GM19395 (cell line): ENCODE results near the gene PIP4K2A.
A peak's percentile ranks its signal among the peaks of the same experiment; 100 is the strongest.
"Not testable (repeated sequence)": the region's sequence is repeated elsewhere in the genome, so short reads cannot be mapped to it uniquely, and the experiment has no call there.

Experiments used
- ATAC-seq: cut with Tn5 transposase; IDR thresholded peaks from one replicate; pipeline ENCODE4 v1.9.1; 2021; ENCODE audit warnings: mild to moderate bottlenecking, moderate library complexity; ENCODE audit not compliant: unreplicated experiment

Gene PIP4K2A

GRCh38 chr10:22697800-22698199 lies 16.6 kb downstream of the PIP4K2A start:
- no peak for ATAC-seq

DNA sequence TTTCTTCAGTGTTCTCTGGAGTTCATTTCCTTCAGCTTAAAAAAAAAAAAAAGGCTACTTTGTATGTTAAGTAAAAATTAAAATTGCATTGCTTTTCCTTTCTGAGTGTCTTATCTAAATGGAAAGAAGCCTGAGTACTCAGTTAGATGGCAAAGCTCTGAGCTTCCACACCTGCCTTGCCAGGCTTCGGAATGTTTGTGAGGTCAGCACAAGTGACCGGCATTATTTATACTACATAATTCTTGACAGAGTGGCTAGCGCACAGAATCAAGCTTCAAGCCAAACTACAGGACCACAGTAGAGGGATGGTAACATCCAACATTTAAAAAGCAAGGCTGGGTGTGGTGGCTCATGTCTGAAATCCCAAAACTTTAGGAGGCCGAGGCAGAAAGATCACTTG lies 17.3 kb downstream of the PIP4K2A start:
- ATAC-seq = no peak

GRCh38 chr10:22693860-22694259 lies 20.5 kb downstream of the PIP4K2A start:
- ATAC-seq = no peak

DNA sequence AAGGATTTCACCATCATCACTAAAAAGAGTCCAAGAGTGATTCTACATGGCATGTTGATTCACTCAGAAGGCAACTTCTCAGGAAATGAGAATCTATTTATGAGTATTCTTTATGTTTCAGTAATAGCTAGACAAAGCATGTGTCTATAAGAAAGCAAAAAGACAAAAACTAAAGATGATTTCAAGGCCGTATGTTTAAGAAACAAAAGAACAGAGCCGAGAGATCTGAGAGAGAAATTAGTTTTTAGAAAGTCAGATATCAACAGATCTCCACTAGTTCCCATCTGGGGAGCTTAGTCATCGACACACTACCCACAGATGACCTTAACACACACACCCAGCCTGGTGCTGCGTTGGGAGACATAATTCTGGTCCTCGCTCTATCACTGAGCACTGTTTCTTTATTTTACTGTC lies 21.0 kb downstream of the PIP4K2A start:
- peak; percentile 53 for ATAC-seq

- ATAC-seq = not testable (repeated sequence)
Observed at GRCh38 chr10:22692119-22692518, 22.3 kb downstream of the PIP4K2A start.

DNA sequence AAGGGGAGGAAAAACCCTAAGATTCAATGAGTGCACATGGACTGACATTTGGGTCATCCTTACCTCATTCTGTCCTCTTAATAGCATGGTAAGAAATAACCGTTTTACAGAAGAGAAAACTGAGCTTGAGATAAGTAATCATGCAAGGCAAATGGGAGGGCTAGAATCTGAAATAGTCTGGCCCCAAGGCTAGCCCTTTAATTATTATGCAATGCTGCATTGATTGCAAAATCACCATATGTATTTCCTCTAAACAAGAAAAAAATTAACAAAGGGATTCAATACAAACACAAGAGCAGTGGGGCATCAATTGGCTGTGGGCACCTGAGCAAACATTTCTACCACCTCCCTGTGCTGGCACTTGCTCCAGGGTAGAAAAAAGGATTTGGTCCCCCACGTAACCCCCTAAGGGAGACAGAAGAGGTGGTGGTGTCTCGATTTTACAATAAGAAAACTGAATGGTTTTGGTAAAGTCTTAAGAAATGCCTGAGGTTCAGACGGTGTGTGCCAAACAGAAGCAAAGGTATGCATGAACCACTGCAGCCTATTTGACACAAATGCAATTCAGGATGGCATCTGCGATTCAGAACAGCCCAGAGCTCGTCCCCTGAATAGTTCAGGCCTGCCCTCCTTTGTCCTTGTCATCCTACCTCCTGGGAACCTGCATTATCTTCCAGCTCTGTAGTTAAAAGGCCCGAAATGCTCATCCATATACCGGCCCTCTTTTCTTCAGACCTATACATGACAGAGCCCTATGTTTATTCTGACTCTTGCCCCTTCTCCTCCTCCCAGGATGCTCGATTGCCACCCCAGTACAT lies 23.6 kb downstream of the PIP4K2A start:
- ATAC-seq = no peak

DNA sequence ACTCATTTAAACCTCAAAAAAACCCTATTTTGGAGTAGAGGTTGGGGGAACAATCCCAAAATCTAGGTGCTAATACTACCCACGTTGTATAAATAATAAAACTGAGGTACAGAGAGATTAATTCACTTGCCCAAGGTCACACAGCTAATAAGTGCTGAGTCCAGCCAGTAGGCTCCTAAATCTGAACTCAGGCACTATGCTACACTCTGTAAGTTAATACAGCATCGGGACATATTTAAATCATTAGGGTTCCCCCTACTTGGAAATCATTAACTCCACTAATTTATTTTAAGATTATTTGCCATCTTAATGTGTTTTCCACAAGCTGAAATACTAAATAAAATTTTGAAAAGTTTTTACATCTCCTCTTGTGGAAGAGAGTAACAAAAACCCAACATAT lies 24.2 kb downstream of the PIP4K2A start:
- ATAC-seq = no peak

DNA sequence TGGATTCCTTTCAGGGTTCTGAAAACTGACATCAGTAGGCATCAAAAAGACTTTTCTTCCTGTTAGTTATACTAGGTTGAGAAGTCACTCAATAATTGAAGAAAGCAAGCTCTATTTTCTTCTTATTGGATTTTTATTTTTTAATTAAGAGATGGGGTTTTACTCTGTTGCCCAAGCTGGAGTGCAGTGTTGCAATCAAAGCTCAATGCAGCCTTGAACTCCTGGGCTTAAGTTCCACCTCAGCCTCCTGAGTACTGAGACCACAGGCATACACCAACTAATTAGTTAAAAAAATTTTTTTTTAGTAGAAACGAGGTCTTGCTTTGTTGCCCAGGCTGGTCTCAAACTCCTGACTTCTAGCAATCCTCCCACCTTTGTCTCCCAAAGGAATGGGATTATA lies 28.0 kb downstream of the PIP4K2A start:
- no peak for ATAC-seq

- no peak for ATAC-seq
Observed at GRCh38 chr10:22685926-22686325, 28.5 kb downstream of the PIP4K2A start.

GRCh38 chr10:22684699-22685098 lies 29.7 kb downstream of the PIP4K2A start:
- no peak for ATAC-seq

DNA sequence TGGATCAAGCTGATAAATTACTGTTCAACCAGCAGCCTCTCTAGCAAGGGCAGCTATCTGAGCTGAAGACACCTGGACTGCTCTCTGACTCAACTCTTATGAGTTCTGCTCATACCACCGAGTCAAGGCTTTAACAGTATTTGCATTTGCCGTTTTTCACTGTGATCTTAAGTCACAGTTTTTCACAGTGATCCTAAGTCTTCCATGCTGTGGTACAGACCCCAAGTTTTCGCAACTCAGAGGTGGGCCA lies 31.3 kb downstream of the PIP4K2A start:
- ATAC-seq = peak; percentile 70

GRCh38 chr10:22682237-22683139 lies 31.9 kb downstream of the PIP4K2A start:
- ATAC-seq = peak; percentile 35

- no peak for ATAC-seq
Observed at GRCh38 chr10:22681783-22682183, 32.6 kb downstream of the PIP4K2A start.

GRCh38 chr10:22681301-22681700 lies 33.1 kb downstream of the PIP4K2A start:
- ATAC-seq = no peak

- ATAC-seq = no peak
Observed at GRCh38 chr10:22679608-22680007, 34.8 kb downstream of the PIP4K2A start.

DNA sequence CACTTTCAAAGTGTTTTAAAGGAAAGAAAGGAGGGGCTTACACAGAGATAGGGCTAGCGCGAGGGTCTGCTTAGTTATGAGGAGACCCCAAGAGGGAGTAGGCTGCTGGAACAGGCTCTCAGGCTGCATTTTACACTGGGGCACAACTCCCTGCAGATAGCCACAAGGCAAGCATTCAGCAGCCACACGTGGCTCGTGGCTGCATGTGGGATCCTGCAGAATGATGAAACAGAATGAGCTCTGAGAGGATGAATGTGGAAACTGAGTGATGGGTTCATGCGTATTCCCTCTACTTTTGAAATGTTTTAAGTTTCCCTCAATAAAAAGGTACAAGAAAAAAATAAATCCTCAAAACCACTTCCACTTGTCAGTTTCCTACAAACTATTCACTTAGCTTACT lies 37.0 kb downstream of the PIP4K2A start:
- no peak for ATAC-seq

DNA sequence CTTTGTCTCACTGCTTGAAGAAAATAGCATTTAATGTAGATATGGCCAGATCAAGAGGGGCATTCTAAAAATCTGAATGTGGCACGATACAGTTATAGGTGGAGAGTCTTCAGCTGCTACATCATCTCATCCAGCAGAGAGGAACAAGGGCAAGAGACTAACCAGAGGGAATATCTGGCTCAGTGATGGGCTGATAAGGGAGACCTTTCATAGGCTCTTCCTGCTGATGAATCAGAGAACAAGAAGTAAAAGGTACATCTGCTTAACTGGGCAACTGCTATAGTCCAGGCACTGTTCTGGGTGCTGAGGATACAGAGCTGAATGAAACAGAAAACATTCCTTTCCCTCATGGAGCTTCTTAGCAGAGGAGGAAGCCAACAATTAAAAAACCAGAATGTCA lies 37.9 kb downstream of the PIP4K2A start:
- no peak for ATAC-seq

GRCh38 chr10:22674573-22674930 lies 39.8 kb downstream of the PIP4K2A start:
- ATAC-seq = no peak

DNA sequence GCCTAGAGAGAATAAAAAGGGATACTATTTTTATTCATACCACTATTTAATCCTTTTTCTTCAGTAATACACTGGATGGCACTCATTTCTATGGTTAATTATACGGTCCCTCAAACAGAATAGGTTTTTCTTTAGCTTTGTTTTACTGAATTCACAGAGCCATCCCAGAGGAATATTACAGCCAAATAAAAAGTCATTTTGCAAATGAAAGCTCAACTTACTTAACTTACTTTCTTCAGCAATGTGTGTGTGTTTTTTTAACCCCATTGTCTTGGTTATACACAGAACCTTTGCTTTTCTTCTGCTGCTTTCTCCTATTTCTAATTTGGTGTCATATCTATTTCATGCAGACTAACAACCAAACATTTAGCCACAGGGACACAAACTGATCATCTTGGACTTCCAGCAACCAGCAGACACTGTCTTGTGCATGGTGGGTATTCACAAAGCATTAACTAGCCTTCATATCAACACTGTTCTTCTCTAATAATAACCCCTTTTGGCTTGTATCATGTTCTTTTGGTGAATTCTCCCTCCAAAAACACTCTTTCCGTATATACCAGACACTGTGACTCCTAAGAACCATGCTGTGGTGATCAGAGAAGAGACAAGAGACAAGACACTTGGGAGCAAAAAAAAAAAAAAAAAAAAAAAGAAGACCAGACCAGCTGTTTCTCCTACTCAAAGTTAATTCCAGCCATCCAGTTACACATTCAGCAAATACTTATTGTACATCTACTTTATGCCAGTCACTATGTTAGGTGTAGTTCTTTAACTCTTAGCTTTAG lies 40.4 kb downstream of the PIP4K2A start:
- no peak for ATAC-seq

DNA sequence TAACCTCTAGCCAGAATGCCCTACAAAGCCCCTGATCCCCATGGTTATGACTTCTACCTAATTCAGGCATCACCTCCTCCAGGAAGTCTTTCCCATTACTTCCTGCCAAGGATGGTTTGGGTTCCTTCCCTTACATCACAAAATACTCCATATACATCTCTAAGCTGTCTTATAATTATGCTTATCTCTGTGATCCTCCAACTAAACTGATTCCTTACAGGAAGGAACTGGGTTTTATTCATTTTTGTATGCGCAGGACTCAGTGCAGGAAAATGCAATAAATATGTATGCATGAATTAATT lies 41.3 kb downstream of the PIP4K2A start:
- no peak for ATAC-seq

GRCh38 chr10:22672319-22673090 lies 41.9 kb downstream of the PIP4K2A start:
- ATAC-seq = no peak
